HG03039 (cell line): Measurements from ENCODE around the gene C1D.

Source experiments
- ATAC-seq: cut with Tn5 transposase; IDR thresholded peaks from one replicate; pipeline ENCODE4 v1.9.1; 2021; ENCODE audit warnings: mild to moderate bottlenecking, moderate library complexity; ENCODE audit not compliant: unreplicated experiment

C1D gene

DNA sequence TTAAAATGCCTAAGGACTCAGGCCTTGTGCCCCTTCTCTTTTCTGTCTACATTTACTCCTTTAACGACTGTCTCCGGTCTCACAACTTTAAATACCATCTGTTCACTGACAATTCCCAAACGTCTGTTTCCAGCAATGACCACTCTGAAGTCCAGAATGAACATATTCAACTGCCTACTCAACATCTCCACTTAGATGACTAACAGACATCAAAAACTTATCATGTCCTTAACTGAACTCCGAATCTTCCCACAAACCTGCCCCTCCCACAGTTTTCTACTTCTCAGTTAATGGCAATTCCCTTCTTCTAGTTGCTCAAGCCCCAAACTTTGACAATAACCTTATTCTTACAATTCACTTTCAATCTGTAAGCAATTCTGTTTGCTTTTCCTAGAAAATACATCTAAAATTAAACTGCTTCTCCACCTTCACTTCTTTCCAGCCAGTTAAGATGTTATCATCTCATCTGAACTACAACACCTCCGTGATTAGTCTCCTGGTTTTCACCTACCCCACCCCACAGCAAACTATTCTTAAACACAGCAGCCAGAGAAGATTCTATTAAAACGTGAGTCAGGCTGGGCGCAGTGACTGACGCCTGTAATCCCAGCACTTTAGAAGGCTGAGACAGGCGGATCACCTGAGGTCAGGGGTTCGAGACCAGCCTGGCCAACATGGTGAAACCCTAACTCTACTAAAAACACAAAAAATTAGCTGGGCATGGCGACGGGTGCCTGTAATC, 2.8 kb downstream of the C1D start:
- ATAC-seq: no peak

DNA sequence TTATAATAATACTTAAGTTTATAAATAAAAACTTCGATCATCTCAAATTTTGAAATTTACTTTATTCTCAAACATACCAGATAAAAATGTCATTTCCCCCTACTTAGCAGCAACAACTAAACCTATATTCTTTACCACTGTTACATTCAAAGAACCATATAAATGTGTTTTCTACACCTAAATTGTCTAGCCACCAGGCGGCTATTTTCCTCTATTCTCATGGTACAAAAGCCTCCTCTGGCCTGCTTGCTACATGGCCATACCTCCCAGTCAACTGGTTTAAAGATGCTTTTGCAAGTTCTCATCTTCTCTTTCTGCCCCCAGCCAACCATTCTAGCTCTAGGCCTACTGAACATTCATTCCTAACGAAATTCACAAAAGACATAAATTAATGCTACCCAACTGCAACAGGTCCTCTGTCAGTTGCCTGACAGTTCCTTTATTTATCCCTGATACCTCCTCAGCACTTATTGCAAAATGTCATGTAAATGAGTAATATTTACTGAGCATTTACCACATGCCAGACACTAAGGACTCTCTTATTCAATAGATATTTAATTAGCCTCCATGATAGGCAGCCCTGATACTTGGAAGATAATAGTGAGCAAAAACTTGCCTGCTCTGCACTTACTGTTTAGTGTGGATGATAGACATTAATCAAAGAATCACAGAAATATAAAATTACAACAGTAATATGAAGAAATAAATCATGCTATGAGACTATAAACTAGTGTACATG, 5.0 kb downstream of the C1D start:
- no peak for ATAC-seq

DNA sequence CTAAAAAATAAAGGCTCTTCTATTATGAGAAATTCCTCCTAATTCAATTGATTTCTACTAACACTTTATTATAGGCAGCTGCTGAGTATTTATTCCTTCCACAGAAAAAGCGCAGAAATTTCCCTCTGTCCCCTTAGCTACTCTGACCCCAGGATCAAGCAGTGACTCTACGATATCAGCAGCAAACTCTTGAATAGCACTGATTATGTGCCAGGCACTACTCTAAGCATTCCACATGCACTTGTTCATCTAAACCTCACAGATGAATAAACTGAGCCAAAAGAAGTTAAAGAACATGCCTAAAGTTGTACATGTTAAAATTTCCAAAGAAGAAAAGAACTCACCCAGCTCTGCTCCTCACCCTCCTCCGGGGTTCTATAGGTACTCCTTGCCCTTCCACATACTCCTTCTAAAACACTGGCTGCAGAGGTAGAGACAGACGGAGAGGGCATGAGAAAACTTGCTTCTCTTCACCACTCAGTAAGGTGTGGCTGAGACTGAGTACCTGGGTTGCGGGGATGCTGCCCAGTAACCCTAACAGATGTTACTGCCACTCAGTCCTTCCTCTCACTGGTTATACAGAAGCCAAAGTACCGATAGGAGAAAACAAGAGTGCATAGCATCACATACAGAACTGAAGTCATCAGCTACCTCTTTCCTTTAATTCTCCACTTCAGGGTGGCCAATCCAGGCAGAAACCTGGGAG, 9.9 kb downstream of the C1D start:
- ATAC-seq: no peak

DNA sequence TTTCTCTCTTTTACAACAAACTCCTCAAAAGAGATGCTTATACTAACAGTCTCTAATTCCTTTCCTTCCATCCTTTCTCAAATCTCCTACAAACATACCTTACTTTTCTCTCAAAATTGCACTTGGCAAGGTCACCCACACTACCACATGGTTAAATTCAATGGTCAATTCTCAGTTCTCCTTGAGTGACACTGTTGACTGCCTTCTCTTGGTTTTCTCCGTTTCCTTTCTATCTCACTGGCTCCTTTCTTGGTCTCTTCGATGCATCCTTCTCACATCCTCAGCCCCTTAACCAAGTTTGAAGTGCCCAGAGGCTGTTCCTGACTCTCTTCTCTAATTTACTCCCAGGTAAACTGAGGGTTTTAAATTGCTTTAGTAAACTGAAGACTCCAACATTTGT, 12.5 kb downstream of the C1D start:
- no peak for ATAC-seq

DNA sequence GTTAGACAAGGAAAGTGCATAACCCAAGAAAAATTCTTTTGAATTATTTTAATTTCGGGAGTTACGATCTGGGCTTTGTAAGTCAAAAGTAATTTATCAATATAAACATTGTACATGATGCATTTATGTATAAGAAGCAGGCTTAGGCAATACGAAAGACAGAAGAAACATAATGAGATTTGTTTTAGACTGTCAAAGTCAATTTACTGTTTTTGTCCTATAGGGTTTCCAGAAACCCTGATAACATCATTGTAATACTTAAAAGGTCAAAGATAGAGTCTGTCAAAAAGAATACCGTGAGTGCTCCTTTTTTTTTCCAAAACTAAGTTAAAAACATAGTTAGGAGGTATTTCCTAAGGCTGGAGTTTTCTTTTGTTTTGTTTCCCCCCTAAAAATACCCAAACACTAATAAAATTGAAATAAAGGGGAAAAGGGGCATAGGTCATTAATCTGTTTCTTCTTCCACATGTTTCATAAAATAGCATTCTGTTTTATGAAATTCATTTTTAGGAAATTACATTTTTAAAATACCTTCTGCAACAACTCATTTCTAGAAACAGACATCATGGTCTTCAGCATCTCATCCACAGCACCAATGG, 16.1 kb downstream of the C1D start:
- no peak for ATAC-seq

DNA sequence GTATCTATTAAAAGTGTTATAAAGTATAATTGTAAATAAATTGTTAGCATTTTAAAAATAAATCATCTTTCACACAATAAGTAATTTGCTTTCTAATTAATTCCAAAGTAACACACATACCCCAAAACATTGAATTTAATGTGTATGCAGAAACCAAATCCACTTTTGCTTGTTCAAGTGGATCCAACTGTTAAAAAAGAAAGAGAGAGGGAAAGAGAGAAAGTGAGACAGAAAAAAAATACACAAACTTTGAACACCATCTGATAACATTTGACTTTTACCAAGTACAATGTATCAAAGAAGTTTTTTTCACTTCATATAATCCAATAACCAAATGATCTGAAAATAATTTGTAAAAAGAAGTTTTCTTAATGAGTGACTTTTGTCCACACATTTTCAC, 16.6 kb downstream of the C1D start:
- no peak for ATAC-seq

DNA sequence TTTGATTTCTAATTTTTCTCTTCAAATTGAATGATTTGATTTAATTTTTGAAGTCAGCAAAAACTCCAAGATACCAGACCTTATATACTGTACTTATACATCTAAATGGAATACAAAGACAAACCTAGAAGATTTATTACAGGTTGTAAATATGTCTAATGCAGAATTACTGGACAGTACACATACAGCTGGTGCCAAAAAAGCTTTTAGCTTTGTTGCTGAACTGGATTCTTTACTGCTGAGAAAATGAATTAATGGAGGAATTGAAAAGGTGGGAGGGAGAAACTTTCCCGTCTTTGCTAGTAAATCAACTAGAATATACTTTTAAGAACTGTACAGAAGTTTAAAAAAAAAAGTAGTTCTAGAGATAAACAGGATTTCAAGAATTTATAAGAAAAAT, 17.5 kb downstream of the C1D start:
- no peak for ATAC-seq

DNA sequence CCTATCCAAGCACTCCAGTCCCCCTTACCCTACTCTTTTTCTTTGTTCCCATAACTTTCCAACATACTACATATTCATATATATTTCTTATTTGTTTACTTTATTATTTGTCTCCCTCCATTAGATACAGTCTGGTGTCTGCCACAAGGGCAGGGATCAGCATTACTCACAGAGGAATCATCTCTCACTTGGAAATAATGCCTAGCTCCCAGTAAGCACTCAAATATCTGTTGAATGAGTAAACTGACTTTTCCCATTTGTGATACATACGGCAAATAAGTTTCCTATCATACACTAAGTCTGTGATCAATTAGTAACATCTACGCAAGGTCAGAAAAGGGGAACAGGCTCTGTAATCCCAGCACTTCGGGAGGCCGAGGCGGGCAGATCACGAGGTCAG, 18.7 kb downstream of the C1D start:
- no peak for ATAC-seq

DNA sequence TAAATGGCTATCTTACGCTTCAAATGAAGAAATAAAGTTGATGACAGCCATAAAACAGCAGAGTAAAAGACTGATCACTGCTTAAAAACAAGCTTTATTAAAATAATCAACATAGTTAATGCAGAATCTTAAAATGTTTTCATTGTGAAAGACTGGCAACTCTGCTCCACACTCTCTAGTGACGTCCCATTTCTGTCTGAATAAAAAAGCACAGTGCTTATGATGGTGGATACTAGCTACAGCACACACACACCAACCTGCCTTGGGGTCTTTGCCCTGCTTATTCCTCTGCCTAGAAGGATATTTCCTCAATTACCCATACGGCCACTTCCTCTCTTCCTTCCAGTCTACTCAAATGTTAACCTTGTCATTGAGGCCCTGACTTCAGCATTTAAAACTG, 19.1 kb downstream of the C1D start:
- no peak for ATAC-seq

DNA sequence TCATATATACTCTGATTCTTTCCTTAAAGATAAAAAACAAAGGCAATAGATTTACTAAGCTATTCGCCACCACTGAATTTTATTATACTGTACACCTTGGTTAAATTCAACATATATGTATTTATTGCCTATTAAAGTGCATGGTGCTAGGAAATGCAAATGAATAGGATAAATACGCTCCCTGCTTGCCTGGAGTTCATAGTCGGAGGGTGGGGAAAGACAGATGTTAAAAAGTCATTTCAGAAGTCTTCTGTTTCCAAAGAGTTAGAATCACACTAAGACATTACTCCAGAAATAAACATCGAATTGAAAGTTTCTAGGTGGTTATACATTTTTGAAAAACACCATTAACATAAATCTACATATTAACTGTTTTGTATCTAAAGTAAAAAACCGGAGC, 19.8 kb downstream of the C1D start:
- ATAC-seq: no peak

DNA sequence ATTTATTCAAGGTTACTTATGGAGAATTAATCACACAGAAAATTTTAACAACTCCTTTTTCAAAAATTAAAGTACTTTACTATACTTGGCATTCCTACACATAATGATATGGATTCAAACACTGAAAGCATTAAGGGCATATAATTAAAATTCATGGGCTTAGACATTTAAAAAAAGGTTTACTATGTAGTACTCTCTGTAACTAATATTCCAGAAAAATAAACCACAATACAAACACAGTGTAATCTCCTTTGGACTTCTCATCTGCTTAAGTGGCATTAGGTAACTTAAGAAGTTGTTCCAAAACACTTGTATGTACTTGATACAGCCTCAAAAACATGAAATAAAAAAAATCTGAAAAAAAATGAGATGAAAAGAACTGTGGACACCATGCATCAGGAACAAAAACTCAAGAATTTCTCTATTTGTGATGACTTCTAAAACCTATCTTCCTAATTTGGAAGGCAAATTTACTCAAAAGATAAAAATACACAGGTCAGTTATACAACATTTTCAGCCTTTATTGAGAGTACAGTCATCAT, 21.0 kb downstream of the C1D start:
- ATAC-seq: no peak

DNA sequence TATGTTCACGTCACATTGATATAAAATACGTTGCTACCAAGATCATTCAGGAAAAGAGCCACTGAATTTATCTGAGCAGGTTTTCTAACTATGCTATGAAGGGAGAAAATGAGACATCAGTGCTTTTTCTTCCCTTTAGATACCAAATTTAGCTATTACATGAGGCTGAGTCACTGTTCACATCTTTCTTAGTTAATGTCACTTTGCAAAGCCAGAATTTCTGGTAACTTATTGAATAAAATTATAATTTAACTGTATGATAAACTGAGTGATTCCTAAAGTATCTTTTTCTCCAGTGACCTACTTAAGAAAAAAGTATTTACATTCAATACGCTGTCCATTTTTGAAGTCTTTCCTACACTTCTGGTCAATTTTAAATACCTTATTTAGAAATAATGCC, 22.7 kb downstream of the C1D start:
- no peak for ATAC-seq

DNA sequence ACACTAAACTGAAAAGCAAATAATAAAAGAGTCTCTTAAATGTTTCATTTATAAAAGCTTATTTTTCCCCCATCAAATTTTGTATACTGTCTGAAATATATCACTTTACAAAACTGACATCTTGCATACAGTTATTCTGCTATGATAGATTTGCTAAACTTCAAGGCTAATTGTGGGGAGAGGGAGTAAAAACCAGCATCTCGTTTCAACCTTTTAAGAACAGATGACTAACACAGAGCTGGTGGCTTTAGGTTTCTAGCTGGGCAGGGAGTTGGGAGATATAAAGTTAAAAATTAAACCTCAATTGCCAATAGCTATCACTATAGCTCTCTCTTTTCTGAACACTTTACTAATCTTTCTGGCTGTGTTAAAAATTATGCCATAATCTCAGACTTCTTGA, 23.5 kb downstream of the C1D start:
- no peak for ATAC-seq

DNA sequence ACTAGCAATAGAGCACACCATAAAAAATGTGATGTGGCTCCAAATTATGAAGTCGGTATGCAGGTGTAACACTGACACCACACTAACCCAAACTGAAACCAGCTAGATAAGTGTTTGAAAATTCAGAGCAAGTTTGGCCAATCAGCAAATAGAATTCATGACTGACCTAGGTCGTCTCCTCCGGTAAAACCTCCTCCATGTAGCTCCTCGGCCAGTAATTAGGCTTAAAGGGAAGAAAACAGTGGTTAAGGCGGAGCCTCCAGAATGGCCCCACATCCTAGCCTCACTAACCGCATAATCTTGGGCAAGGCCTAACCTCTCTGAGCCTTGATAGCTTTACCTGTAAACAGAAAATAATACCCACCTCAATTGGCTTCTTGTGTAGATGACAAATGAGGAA, 30.1 kb downstream of the C1D start:
- ATAC-seq: no peak

DNA sequence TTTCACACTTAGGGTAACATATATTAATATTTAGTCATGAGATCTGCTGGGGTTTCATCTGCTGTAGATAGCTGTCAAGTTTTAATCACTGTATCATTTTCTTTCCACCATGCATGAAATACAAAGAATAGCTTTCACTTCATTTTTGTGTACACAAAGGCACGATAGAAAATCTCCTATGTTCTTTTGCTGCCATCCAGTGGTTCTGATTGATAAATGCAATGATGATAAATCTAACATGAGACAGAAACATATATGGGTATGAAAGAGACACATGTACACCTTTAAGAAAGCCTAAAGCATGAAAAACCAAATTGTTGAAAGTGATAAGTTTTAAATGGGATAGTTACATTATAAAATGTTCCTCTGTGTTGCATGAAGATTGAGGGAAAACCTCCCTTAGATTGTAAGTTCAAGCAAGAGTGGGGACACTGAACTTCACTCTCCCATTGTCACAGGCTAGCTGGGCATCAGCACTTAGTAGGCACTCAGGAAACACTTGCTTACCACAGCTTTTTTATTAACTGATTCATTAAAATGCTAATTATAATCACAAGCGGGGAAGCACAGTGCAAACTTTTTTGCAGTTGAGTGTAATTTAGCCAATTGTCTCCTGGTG, 31.2 kb downstream of the C1D start:
- peak; percentile 64 for ATAC-seq

DNA sequence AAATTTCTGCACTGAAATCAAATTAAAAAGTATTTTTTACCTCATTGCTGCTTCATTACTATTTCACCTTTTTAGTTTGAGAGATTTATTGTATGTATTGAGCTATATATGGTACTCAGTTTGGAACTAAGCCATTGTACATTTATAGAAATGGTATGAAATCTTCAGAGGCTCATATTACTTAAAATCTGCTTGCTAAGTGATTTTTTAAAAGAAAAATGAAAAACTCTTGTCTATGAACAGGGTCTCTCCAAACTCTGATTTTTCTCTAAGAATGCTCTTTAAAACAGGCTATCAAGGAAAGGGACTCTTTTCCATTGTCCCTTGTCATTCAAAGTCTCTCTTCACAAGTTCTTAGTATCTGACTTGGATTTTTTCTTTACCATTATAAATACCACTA, 31.8 kb downstream of the C1D start:
- no peak for ATAC-seq

DNA sequence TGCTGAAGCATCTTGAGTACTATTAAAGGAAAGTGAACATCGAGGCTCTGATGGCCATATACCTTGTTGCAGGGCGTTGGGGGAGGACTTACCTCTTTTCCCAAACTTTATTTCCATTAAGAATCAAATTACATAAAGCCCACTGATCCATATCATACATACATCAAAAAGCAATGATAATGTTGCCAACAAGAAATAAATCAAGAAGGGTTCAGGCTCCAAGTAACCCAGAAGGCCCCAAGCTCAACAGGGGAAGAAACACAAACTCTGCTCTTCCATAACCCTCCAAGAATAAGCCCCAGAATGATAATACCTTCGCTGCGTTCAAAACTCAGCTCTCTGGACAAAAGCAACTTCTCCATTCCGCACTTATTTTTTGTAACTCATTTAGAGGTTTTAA, 32.3 kb downstream of the C1D start:
- ATAC-seq: no peak

DNA sequence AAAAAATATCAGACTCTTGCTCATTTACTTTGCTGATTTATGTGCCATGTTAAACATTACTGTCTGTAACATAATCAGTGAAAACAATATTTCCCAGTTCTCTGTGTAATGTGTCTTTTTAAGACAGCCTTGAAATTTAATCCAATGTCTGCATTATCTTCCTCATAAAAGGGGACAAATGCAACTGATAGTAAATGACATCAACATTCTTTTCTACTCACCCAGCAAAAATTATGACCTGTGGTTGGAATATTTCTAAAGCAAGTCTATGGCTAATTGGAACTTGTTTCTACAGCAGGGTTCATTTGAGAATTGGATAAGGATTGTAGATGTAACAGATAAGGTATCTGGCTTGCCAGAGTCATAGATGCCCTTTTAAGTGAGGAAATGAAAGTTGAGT, 34.8 kb downstream of the C1D start:
- no peak for ATAC-seq

DNA sequence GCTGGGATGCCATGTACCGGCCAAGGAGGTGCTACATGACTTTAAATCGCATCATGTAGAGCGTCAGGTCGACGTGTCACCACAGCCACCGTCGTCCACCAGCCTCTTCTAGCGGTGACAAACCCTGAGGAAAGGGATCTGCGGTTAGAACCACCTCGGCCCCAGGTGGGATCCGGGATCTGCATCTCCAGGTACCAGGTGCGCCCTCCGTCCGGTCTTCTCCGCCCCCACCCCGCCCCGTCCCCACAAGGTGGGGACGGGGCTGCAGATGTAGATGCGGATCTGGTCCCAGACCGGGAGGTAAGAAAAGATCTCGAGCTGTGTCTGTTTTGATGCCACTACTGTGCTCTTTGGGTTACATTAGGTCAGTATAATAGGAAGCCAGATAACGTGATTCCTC, 38.4 kb downstream of the C1D start:
- ATAC-seq: no peak

DNA sequence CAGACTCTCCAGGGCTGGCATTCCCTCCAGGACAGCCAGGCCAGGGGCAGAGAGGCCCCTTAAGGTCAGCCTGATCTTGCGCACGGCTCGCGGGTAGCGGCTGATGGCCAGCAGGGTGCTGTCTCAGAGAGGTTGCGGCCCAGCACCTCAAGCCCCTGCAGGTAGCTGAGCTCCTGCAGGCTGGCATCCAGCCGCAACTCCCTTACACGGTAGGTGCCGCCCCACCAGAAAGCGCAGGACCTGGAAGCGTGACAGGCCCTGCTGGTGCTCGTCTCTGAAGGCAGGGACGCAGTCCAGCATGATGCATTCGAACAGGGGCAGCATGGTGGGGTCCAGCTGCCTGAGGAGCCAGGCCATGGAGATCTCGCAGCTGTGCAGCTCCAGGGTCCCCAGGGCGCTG, 38.9 kb downstream of the C1D start:
- ATAC-seq: no peak

DNA sequence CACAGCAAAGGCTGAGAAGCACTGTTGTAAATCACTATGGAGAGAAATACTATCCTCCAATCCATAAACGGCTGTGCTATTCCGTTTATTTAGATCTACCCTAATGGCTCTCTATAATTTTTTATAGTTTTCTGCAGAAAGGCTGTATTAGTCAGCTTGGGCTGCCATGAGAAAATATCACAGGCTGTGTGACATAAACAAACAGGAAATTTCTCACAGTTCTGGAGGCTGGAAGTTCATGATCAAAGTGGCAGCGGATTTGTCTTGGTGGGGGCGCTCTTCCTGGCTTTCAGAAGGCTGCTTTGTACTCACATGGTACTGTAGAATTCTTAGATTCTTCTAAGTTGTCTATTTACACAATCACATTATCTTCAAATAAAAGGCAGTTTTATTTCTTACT, 44.1 kb downstream of the C1D start:
- no peak for ATAC-seq
